OCI-LY3 (cell line): ENCODE data around the gene UBN1.

Experiments used
- H2AFZ ChIP-seq: fragments of 200-600, 300-600 bp; shearing (Covaris generic); 2 replicates; pipeline ENCODE4 v1.6.0; 2014; ENCODE audit warnings: antibody characterized with exemption, low read depth, low read length
- H3K27ac ChIP-seq: fragments of 200-600, 300-600 bp; sonication (generic); 2 replicates; pipeline ENCODE4 v1.5.1; 2014; ENCODE audit warnings: mild to moderate bottlenecking, low read length, moderate library complexity, mixed read lengths
- H3K27me3 ChIP-seq: fragments of 200-600, 300-600 bp; sonication (generic); 2 replicates; pipeline ENCODE4 v1.6.1; 2014; ENCODE audit warnings: low read depth, low read length, mixed read lengths
- H3K36me3 ChIP-seq: fragments of 200-600, 300-600 bp; sonication (generic); replicated peaks from 2 replicates; pipeline ENCODE3; 2014; ENCODE audit warnings: low read depth, low read length, mixed read lengths
- H3K4me1 ChIP-seq: fragments of 300-600, 200-600 bp; sonication (generic); 2 replicates; pipeline ENCODE4 v1.6.1; 2014; ENCODE audit warnings: low read length, mixed read lengths
- H3K4me2 ChIP-seq: fragments of 200-600, 300-600 bp; sonication (generic); 2 replicates; pipeline ENCODE4 v1.6.1; 2014; ENCODE audit warnings: low read length, mixed read lengths
- H3K4me3 ChIP-seq: fragments of 300-600, 200-600 bp; sonication (generic); 2 replicates; pipeline ENCODE4 v1.5.1; 2014; ENCODE audit warnings: antibody characterized with exemption, mild to moderate bottlenecking, low read length, moderate library complexity
- H3K79me2 ChIP-seq: fragments of 300-600, 200-600 bp; shearing (Covaris generic); 2 replicates; pipeline ENCODE4 v1.6.1; 2014; ENCODE audit warnings: mild to moderate bottlenecking, low read length, mixed read lengths
- H3K9ac ChIP-seq: fragments of 300-600, 200-600 bp; shearing (Covaris generic); 2 replicates; pipeline ENCODE4 v1.6.0; 2014; ENCODE audit warnings: mild to moderate bottlenecking, low read length, moderate library complexity
- H3K9me3 ChIP-seq: fragments of 200-600, 300-600 bp; shearing (Covaris generic); 2 replicates; pipeline ENCODE4 v1.6.1; 2014; ENCODE audit warnings: low read length, mixed read lengths; ENCODE audit not compliant: insufficient read depth
- H4K20me1 ChIP-seq: fragments of 200-600, 300-600 bp; sonication (generic); 2 replicates; pipeline ENCODE4 v1.6.1; 2016; ENCODE audit warnings: low read length, mixed read lengths; ENCODE audit not compliant: insufficient read depth
- EZH2phosphoT487 ChIP-seq: fragments of 200-600 bp; shearing (Covaris generic); IDR thresholded peaks from 2 replicates; pipeline ENCODE4 v1.6.1; 2018; ENCODE audit warnings: antibody characterized with exemption, mixed run types, low read depth
- TF ChIP-seq, protein P1 (sequence below): fragments of 200-600, 300-600 bp; sonication (generic); IDR thresholded peaks from 2 replicates; pipeline ENCODE4 v1.5.1; 2014; ENCODE audit warnings: antibody characterized with exemption, low read length, low read depth

Gene UBN1

DNA sequence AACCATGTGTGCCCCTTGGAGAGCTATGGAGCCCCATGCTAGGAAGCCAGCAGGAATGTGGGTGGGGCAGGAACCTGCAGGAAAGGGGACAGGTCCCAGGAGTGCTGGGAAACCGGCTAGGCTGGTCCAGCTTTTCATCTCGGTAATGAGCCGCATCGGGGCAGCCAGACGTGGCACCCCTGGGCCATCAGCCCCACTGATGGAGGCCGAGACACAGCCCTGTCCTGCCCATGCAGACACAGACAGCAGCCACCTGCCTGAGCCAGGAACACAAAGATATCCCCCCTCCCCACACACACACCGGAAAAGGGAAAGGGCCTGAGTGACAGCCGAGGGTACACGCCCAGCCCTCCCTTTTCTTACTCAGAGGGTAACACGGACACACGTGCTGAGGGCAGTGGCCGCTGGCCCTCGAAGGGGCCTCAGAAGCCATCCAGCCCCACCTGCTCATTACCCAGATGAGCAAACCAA, 71.5 kb downstream of the UBN1 start:
- no peak overlapping the region for H3K9ac ChIP-seq
- H3K4me1 ChIP-seq = no peaks in the 10 kb centered on the region
- no peaks in the 10 kb centered on the region for H3K79me2 ChIP-seq
- H3K36me3 ChIP-seq = no peaks in the 10 kb centered on the region
- no peak overlapping the region for H2AFZ ChIP-seq
- no peak overlapping the region for H3K27ac ChIP-seq
- no peak for TF ChIP-seq EZH2phosphoT487
- TF ChIP-seq, protein P1, sequence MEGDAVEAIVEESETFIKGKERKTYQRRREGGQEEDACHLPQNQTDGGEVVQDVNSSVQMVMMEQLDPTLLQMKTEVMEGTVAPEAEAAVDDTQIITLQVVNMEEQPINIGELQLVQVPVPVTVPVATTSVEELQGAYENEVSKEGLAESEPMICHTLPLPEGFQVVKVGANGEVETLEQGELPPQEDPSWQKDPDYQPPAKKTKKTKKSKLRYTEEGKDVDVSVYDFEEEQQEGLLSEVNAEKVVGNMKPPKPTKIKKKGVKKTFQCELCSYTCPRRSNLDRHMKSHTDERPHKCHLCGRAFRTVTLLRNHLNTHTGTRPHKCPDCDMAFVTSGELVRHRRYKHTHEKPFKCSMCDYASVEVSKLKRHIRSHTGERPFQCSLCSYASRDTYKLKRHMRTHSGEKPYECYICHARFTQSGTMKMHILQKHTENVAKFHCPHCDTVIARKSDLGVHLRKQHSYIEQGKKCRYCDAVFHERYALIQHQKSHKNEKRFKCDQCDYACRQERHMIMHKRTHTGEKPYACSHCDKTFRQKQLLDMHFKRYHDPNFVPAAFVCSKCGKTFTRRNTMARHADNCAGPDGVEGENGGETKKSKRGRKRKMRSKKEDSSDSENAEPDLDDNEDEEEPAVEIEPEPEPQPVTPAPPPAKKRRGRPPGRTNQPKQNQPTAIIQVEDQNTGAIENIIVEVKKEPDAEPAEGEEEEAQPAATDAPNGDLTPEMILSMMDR = no peak
- peaks cover 8% of the 10 kb centered on the region for H3K27me3 ChIP-seq
- no peak overlapping the region for H3K4me3 ChIP-seq
- H3K9me3 ChIP-seq = no peaks in the 10 kb centered on the region
- H4K20me1 ChIP-seq = no peaks in the 10 kb centered on the region
- H3K4me2 ChIP-seq = no peak overlapping the region

DNA sequence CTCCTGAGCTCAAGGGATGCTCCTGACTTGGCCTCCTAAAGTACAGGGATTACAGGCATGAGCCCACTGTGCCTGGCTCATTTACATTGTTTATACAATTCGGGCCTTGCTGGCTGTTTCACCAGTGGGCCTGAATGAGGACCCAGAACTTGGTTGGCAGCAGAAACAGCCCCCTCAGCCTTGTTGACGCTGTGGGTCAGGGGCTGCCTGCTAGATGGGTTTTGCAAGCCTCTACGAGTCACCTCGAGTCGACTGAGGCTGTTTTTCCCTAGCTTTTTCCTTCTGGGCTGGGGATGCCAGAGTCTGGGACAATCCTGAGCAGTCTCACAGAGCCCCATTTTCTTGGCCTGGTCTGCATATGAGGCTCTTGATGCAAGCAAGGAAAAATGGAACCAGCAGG, 73.5 kb downstream of the UBN1 start:
- no peaks in the 10 kb centered on the region for H3K4me1 ChIP-seq

DNA sequence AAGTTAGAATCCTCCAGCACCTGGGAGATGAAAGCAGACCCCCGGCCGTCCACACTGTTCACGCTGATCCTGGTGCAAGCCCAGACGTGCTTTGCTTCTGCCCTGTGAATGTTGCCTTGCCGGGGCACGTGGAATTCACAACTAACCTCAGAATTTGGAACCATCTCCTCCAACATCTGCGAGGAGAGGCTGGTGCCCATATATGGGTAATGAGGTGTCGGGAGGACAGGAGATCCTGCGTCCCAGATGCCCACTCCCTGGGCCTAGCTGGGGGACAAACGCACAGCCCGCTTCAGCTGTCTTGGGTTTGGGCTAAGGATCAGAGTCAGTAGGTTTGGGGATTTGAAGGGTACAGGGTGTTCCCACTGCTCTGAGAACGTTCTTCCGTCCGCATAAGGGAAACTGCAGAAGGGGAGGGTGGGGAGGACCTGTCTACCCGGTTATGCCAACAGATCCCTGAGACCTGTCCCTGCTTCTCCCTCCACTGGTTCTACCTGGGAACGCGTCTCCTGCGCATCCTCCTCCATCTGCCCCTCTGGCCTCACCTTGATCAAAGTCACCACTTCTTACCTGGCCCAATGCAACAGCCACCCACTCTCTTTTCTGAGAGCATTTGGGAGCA, 75.6 kb downstream of the UBN1 start:
- H3K9me3 ChIP-seq = peaks cover 5% of the 10 kb centered on the region; the same call in 1 of the 2 replicates
- no peaks in the 10 kb centered on the region for H3K36me3 ChIP-seq
- no peak overlapping the region for H3K4me2 ChIP-seq
- H3K4me1 ChIP-seq = no peaks in the 10 kb centered on the region
- no peak overlapping the region for H3K27ac ChIP-seq
- no peaks in the 10 kb centered on the region for H3K79me2 ChIP-seq
- H3K4me3 ChIP-seq = no peak overlapping the region
- no peaks in the 10 kb centered on the region for H4K20me1 ChIP-seq
- no peak overlapping the region for H2AFZ ChIP-seq
- H3K9ac ChIP-seq = no peak overlapping the region
- TF ChIP-seq, protein P1 = no peak
- TF ChIP-seq EZH2phosphoT487 = no peak
- peaks cover 12% of the 10 kb centered on the region for H3K27me3 ChIP-seq

More for the DNA sequence above, 73.5 kb downstream of the UBN1 start:
- Histone ChIP-seq H3K79me2 (no peaks in the 10 kb centered on the region), H3K4me3 (no peak overlapping the region), H4K20me1 (no peaks in the 10 kb centered on the region), H3K27me3 (peaks cover 12% of the 10 kb centered on the region), H3K27ac (no peak overlapping the region), H2AFZ (no peak overlapping the region), H3K4me2 (no peak overlapping the region), H3K9me3 (no peaks in the 10 kb centered on the region), H3K36me3 (no peaks in the 10 kb centered on the region), H3K9ac (no peak overlapping the region)
- TF ChIP-seq, protein P1 = no peak
- TF ChIP-seq EZH2phosphoT487 = no peak

DNA sequence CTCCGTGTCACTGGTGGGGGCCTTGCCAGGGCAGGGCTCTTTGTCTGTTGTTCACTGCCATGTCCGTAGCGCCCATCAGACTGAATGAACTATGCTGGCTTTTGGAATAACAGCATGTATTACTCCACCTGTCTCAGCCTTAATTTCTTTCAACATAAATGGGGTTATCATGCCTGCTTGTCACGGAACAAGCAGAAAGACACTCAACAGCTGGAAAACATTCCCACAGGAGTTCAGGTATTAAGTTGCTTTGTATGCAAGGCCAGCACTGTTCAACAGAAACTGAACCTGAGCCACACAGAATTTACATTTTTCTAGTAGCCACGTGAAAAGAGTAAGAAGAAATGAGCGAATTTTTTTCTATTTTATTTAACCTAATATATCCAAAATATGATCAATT, 76.6 kb downstream of the UBN1 start:
- H3K27me3 ChIP-seq = peaks cover 12% of the 10 kb centered on the region
- no peak overlapping the region for H3K4me3 ChIP-seq
- H2AFZ ChIP-seq = no peak overlapping the region
- H3K36me3 ChIP-seq = no peaks in the 10 kb centered on the region
- no peaks in the 10 kb centered on the region for H3K79me2 ChIP-seq
- no peak overlapping the region for H3K27ac ChIP-seq
- no peak overlapping the region for H3K9ac ChIP-seq
- H3K4me2 ChIP-seq = no peak overlapping the region
- no peaks in the 10 kb centered on the region for H3K4me1 ChIP-seq
- H3K9me3 ChIP-seq = peaks cover 5% of the 10 kb centered on the region; the same call in 1 of the 2 replicates
- TF ChIP-seq EZH2phosphoT487 = no peak
- TF ChIP-seq, protein P1 = no peak
- H4K20me1 ChIP-seq = no peaks in the 10 kb centered on the region
